ENCODE results near the gene UMAD1.

UMAD1 gene

DNA sequence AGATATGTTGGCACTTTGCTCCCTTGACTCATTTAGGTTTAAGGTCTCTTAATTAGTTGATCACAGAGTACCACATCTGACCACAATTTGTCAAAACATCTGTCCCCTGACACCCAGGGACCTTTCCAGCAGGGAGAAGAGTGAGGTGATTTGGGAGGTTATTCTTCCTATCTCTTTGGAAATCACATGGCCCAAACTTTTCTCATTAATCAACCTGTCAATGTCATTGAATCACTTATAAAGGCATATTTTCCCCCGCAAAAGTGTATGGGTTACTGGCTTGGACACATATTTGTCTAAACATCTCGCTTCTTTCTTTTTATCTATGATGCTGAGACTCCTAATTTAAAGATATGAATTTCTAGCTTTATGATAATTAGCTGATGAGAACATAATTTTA is 170.3 kb downstream of the UMAD1 start:
- no peak for ATAC-seq
- TF ChIP-seq ESRRG (CRISPR knock-in tag; IDR thresholded peaks at IDR 0.05) (no peak), TOX (CRISPR knock-in tag; IDR thresholded peaks at IDR 0.05; ENCODE audit: borderline replicate concordance) (no peak), SNAI2 (CRISPR knock-in tag; IDR thresholded peaks at IDR 0.05) (no peak)

DNA sequence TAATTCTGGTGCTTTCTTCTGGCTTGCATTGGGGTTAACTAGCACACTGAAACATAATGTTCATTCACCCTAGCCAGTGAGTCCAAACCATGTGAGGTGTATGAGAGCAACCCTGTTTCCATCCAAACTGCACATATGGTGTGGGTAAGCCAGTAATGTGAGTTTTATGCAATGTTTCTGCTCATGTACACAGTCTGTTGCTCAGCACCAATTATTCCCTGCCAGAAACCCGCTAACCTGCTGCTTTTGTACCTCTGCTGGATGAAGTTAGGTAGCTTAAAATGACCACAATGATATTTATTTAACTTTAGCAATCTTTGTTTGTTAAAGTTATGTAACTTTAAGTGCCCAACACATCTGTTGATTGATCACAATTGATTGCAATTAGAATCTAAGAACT is 171.6 kb downstream of the UMAD1 start:
- ATAC-seq = no peak
- no peak for TF ChIP-seq ESRRG (CRISPR knock-in tag; IDR thresholded peaks at IDR 0.05)
- no peak for TF ChIP-seq ZNF8 (CRISPR knock-in tag; IDR thresholded peaks at IDR 0.05)
- no peak for TF ChIP-seq BACH2 (CRISPR knock-in tag; IDR thresholded peaks at IDR 0.05; ENCODE audit: borderline replicate concordance)
- TF ChIP-seq ARNTL (CRISPR knock-in tag; IDR thresholded peaks at IDR 0.05; ENCODE audit: borderline replicate concordance, low read depth) = no peak
- TF ChIP-seq TOX (CRISPR knock-in tag; IDR thresholded peaks at IDR 0.05; ENCODE audit: borderline replicate concordance) = no peak

DNA sequence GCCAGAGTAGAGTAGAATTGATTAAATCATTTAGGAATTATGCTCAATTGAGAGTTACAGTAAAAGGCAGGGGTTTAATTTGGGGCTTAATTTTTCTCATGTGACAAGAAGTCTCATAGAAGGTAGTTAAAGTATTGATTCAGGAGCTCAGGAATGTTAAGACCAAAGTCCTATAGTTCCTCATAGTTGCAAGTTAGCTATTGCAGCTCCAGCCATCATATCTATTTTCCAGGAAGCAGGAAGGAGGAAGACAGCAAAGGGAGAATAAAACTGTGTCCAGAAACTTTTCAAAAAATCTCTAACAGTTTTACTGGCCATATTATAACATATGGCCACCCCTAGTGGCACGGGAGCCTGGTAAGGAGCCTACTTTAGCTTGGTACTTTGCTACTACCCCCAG is 174.8 kb downstream of the UMAD1 start:
- no peak for ATAC-seq
- TF ChIP-seq, protein P1, sequence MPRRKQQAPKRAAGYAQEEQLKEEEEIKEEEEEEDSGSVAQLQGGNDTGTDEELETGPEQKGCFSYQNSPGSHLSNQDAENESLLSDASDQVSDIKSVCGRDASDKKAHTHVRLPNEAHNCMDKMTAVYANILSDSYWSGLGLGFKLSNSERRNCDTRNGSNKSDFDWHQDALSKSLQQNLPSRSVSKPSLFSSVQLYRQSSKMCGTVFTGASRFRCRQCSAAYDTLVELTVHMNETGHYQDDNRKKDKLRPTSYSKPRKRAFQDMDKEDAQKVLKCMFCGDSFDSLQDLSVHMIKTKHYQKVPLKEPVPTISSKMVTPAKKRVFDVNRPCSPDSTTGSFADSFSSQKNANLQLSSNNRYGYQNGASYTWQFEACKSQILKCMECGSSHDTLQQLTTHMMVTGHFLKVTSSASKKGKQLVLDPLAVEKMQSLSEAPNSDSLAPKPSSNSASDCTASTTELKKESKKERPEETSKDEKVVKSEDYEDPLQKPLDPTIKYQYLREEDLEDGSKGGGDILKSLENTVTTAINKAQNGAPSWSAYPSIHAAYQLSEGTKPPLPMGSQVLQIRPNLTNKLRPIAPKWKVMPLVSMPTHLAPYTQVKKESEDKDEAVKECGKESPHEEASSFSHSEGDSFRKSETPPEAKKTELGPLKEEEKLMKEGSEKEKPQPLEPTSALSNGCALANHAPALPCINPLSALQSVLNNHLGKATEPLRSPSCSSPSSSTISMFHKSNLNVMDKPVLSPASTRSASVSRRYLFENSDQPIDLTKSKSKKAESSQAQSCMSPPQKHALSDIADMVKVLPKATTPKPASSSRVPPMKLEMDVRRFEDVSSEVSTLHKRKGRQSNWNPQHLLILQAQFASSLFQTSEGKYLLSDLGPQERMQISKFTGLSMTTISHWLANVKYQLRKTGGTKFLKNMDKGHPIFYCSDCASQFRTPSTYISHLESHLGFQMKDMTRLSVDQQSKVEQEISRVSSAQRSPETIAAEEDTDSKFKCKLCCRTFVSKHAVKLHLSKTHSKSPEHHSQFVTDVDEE (CRISPR knock-in tag; IDR thresholded peaks at IDR 0.05) = no peak
- TF ChIP-seq ZFP30 (CRISPR knock-in tag; IDR thresholded peaks at IDR 0.05) = no peak
- TF ChIP-seq ZNF70 (CRISPR knock-in tag; IDR thresholded peaks at IDR 0.05) = no peak
- TF ChIP-seq ZFP3 (CRISPR knock-in tag; IDR thresholded peaks at IDR 0.05) = no peak
- TF ChIP-seq CSDC2 (CRISPR knock-in tag; IDR thresholded peaks at IDR 0.05) = no peak
- no peak for TF ChIP-seq ZNF8 (CRISPR knock-in tag; IDR thresholded peaks at IDR 0.05)
- TF ChIP-seq, protein P2, sequence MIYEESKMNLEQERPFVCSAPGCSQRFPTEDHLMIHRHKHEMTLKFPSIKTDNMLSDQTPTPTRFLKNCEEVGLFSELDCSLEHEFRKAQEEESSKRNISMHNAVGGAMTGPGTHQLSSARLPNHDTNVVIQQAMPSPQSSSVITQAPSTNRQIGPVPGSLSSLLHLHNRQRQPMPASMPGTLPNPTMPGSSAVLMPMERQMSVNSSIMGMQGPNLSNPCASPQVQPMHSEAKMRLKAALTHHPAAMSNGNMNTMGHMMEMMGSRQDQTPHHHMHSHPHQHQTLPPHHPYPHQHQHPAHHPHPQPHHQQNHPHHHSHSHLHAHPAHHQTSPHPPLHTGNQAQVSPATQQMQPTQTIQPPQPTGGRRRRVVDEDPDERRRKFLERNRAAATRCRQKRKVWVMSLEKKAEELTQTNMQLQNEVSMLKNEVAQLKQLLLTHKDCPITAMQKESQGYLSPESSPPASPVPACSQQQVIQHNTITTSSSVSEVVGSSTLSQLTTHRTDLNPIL (CRISPR knock-in tag; IDR thresholded peaks at IDR 0.05; ENCODE audit: low read depth) = no peak
- no peak for TF ChIP-seq SNAI2 (CRISPR knock-in tag; IDR thresholded peaks at IDR 0.05)
- TF ChIP-seq ZNF565 (CRISPR knock-in tag; conservative IDR thresholded peaks at IDR 0.05; ENCODE audit: low read depth) = no peak
- TF ChIP-seq TCF4 (CRISPR knock-in tag; IDR thresholded peaks at IDR 0.05; ENCODE audit: borderline replicate concordance) = no peak
- no peak for TF ChIP-seq ARNTL (CRISPR knock-in tag; IDR thresholded peaks at IDR 0.05; ENCODE audit: borderline replicate concordance, low read depth)
- TF ChIP-seq PPARA (CRISPR knock-in tag; IDR thresholded peaks at IDR 0.05; ENCODE audit: borderline replicate concordance) = no peak
- no peak for TF ChIP-seq GLIS3 (CRISPR knock-in tag; IDR thresholded peaks at IDR 0.05)
- TF ChIP-seq, protein P3, sequence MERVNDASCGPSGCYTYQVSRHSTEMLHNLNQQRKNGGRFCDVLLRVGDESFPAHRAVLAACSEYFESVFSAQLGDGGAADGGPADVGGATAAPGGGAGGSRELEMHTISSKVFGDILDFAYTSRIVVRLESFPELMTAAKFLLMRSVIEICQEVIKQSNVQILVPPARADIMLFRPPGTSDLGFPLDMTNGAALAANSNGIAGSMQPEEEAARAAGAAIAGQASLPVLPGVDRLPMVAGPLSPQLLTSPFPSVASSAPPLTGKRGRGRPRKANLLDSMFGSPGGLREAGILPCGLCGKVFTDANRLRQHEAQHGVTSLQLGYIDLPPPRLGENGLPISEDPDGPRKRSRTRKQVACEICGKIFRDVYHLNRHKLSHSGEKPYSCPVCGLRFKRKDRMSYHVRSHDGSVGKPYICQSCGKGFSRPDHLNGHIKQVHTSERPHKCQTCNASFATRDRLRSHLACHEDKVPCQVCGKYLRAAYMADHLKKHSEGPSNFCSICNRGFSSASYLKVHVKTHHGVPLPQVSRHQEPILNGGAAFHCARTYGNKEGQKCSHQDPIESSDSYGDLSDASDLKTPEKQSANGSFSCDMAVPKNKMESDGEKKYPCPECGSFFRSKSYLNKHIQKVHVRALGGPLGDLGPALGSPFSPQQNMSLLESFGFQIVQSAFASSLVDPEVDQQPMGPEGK (CRISPR knock-in tag; IDR thresholded peaks at IDR 0.05; ENCODE audit: borderline replicate concordance) = no peak
- TF ChIP-seq ESRRG (CRISPR knock-in tag; IDR thresholded peaks at IDR 0.05) = no peak
- TF ChIP-seq ZC3H10 (CRISPR knock-in tag; IDR thresholded peaks at IDR 0.05) = no peak
- no peak for TF ChIP-seq OSR1 (CRISPR knock-in tag; IDR thresholded peaks at IDR 0.05)
- TF ChIP-seq, protein P4, sequence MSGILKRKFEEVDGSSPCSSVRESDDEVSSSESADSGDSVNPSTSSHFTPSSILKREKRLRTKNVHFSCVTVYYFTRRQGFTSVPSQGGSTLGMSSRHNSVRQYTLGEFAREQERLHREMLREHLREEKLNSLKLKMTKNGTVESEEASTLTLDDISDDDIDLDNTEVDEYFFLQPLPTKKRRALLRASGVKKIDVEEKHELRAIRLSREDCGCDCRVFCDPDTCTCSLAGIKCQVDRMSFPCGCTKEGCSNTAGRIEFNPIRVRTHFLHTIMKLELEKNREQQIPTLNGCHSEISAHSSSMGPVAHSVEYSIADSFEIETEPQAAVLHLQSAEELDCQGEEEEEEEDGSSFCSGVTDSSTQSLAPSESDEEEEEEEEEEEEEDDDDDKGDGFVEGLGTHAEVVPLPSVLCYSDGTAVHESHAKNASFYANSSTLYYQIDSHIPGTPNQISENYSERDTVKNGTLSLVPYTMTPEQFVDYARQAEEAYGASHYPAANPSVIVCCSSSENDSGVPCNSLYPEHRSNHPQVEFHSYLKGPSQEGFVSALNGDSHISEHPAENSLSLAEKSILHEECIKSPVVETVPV (CRISPR knock-in tag; IDR thresholded peaks at IDR 0.05) = no peak

DNA sequence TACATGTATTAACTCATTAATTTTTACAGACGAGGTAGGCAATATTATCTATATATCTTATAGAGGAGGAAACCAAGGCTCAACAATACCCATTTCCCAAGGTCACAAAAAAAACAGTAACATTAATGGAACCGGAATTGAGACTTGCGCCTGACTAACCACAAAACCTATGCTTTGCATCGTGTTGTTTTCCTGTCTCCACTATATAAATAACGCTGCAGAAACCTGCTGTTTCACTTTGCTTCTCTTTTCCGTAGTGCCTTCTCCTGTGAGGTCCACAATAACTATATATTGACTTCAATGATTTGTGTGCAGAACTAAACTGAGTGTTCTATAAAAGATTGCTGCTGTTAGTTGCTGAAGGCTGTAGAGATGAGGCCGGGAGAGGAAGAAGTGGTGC is 175.5 kb downstream of the UMAD1 start:
- TF ChIP-seq, protein P4 (CRISPR knock-in tag; IDR thresholded peaks at IDR 0.05) = no peak
- TF ChIP-seq TCF4 (CRISPR knock-in tag; IDR thresholded peaks at IDR 0.05; ENCODE audit: borderline replicate concordance) = no peak
- TF ChIP-seq ESRRG (CRISPR knock-in tag; IDR thresholded peaks at IDR 0.05) = no peak
- TF ChIP-seq ZNF565 (CRISPR knock-in tag; conservative IDR thresholded peaks at IDR 0.05; ENCODE audit: low read depth) = no peak
- TF ChIP-seq, protein P2 (CRISPR knock-in tag; IDR thresholded peaks at IDR 0.05; ENCODE audit: low read depth) = no peak
- TF ChIP-seq SNAI2 (CRISPR knock-in tag; IDR thresholded peaks at IDR 0.05) = no peak
- no peak for TF ChIP-seq RARB (CRISPR knock-in tag; IDR thresholded peaks at IDR 0.05)
- TF ChIP-seq, protein P3 (CRISPR knock-in tag; IDR thresholded peaks at IDR 0.05; ENCODE audit: borderline replicate concordance) = no peak
- no peak for TF ChIP-seq ZNF70 (CRISPR knock-in tag; IDR thresholded peaks at IDR 0.05)
- no peak for TF ChIP-seq TOX (CRISPR knock-in tag; IDR thresholded peaks at IDR 0.05; ENCODE audit: borderline replicate concordance)
- TF ChIP-seq ARNTL (CRISPR knock-in tag; IDR thresholded peaks at IDR 0.05; ENCODE audit: borderline replicate concordance, low read depth) = no peak
- ATAC-seq = no peak

Measured in SK-N-SH treated with all-trans-retinoic acid at 6 μM for 48 hours (cell line).